HG03045 (cell line): Measurements from ENCODE around the gene SUSD1.
"Not testable (repeated sequence)": the region's sequence is repeated elsewhere in the genome, so short reads cannot be mapped to it uniquely, and the experiment has no call there.

Source experiments
- ATAC-seq: cut with Tn5 transposase; IDR thresholded peaks from one replicate; pipeline ENCODE4 v1.9.1; 2021; ENCODE audit warnings: mild to moderate bottlenecking, moderate library complexity; ENCODE audit not compliant: unreplicated experiment

Gene SUSD1

GRCh38 chr9:112104401-112104800 lies 70.7 kb downstream of the SUSD1 start:
- ATAC-seq, result no peak

- no peak for ATAC-seq
These were observed 71.7 kb downstream of the SUSD1 start for GRCh38 chr9:112103405-112103804.

- ATAC-seq, result peak; percentile 68
These were observed 77.1 kb downstream of the SUSD1 start for GRCh38 chr9:112097712-112098688.

DNA sequence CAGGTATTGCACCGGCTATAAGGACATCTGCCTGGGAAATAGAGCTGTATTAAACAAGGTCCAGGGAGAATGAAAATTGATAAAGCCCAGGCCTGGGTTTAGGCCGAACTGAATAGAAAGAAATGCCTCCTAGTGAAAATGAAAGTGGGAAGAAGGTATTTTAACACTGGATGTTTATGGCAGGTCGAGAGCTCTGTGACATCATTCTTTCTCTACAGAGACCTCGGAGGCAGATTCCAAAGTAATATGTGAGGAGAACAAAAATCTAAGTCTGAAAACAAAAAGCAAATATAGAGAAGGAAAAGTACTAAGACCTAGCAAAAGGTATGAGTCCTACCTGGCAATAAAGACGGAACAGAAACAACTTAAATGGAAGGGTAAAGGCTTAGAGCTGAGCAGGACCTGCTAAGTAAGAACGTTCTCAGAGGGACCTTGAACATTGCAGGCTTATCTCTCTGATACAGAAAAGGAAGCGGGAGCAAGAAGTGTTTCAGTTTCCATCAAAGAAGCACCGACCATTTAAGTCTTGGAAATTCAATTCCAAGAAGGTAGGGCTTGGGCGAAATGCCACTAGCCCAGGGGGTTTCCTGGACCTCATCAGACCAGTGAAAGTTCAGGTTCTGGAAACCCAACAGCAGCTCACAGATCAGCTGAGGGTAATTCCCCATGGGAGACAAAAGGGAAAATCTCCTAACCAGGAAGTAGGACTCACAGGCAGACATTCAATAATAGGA lies 80.0 kb downstream of the SUSD1 start:
- ATAC-seq, result no peak

GRCh38 chr9:112094241-112094640 lies 80.9 kb downstream of the SUSD1 start:
- ATAC-seq, result no peak

DNA sequence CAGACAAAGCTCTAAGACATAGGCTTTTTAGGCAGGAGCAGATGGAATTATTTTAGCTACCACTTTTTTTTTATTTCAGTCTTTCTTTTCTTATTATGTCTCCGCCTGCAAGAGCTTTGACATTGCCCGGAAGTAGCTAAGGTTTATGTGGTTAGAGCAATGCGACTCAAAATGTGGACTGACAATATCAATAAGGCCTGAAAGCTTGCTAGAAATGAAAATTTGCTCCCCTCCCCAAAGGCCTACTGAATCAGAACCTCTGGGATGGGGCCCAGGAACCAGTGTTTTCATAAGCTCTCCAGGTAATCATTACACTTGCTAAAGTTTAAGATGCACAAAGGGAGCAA lies 81.3 kb downstream of the SUSD1 start:
- no peak for ATAC-seq

- no peak for ATAC-seq
These were observed 81.8 kb downstream of the SUSD1 start for GRCh38 chr9:112093147-112093869.

DNA sequence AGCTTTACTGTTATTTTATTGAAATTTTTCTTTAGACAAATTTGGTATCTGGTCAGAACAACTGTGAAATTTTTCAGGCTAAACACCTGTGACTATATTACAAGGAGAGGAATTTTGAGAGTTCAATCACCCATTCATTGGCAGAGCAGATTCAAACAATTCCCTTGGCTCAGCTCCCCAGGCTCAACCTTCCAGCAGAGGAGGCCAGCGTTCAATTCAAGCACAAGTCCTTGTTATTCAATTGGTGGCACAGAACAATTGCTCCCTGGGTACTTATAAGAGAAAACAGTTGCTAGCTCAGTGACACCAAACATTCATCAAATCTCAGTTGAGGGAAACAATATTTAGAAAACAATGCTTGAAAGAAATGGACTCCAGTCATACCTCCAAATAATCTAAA lies 83.3 kb downstream of the SUSD1 start:
- ATAC-seq, result no peak

GRCh38 chr9:112087506-112087905 lies 87.6 kb downstream of the SUSD1 start:
- ATAC-seq, result no peak

DNA sequence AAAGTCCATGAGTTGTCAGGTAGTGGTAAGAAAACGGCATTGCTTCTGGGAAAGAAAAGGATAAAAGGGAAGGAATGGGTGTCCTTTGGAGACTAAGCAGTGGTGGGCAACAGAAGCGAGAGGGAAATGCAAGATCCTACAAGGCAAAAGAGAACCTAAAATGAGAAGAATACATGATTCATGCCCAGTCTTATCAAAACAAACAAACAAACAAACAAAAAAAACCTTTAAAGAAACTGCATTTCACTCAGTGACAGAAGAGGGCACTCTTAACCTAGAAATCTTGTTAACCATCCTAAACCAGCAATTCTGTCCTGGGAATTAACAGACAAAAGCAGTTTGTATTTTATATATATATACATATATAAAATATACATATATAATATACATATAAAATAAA lies 88.5 kb downstream of the SUSD1 start:
- no peak for ATAC-seq

GRCh38 chr9:112084907-112085306 lies 90.2 kb downstream of the SUSD1 start:
- no peak for ATAC-seq

- no peak for ATAC-seq
These were observed 90.8 kb downstream of the SUSD1 start for GRCh38 chr9:112084334-112084733.

GRCh38 chr9:112081918-112082729 lies 93.0 kb downstream of the SUSD1 start:
- ATAC-seq, result no peak

GRCh38 chr9:112080831-112081542 lies 94.1 kb downstream of the SUSD1 start:
- no peak for ATAC-seq

DNA sequence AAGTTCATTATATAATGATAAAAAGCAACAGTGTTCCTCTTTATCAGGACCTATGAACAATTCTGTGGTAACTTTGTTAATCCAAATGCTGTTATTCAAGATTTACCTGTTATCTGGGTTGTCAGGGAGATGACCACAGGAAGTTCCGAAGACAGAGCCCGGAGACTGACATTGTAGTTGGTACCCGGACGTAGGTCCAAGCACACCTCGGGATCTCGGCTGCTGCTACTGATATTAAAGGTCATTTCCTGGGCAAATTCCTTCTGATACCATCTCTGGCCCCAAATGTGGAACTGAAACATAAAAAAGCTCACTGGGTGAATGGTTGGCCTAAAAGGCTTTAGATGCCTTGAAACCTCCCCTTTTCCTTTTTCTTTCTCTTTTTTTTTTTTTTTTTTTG lies 96.7 kb downstream of the SUSD1 start:
- no peak for ATAC-seq

GRCh38 chr9:112076814-112077213 lies 98.3 kb downstream of the SUSD1 start:
- no peak for ATAC-seq

DNA sequence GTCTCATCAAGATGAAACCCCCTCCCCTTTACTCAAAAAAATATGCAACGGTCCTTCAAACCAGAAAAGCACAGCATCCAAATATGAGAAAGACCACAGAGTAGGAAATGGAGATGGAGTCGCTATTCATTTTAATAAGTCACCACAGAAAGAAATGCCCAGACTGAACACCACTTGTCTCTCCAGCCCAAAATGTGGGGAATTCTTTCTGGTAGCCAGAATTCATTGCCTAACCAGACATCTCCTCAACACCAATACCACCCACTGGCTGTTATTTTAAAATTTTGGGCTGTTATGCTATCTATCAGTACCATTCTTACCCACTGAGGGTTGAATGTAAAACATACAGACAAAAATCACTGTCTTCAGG lies 100.1 kb downstream of the SUSD1 start:
- no peak for ATAC-seq

GRCh38 chr9:112074250-112075008 lies 100.7 kb downstream of the SUSD1 start:
- no peak for ATAC-seq

DNA sequence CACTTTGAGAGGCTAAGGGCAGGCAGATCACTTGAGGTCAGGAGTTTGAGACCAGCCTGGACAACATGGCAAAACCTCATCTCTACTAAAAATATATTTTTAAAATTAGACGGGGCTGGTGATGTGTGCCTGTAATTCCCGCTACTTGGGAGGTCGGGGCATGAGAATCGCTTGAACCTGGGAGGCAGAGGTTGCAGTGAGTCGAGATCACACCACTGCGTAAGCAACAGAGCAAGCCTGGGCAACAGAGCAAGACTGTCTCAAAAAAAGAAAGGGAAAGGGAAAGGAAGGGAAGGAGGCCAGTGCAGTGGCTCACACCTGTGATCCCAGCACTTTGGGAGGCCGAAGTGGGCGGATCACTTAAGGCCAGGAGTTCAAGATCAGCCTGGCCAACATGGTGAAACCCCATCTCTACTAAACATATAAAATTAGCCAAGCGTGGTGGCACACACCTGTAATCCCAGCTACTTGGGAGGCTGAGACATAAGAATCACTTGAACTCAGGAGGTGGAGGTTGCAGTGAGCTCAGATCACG lies 101.4 kb downstream of the SUSD1 start:
- ATAC-seq, result not testable (repeated sequence)
